HL-60 (cell line): ENCODE measurements around the gene ADAMTS14.

ENCODE experiments used
- DNase-seq, 2 experiments: peaks; one replicate each; pipeline ENCODE4 v3.0.0-alpha.2; 2010 to 2020; ENCODE audit warnings: low read depth in 1 of 2, low spot score in 1 of 2
- H3K27ac ChIP-seq: fragments of 250-450 bp; sonication (Bioruptor Pico); replicated peaks from 2 replicates; pipeline ENCODE4 v1.5.1; 2020; ENCODE audit warnings: mild to moderate bottlenecking, moderate library complexity
- H3K27me3 ChIP-seq: fragments of 250-450 bp; sonication (Bioruptor Pico); 2 replicates; pipeline ENCODE4 v1.5.1; 2021; ENCODE audit warnings: mild to moderate bottlenecking, moderate library complexity; ENCODE audit not compliant: insufficient read depth, poor library complexity, severe bottlenecking
- H3K4me3 ChIP-seq: replicated peaks from 2 replicates; pipeline ENCODE4 v1.5.1; 2011; ENCODE audit warnings: mild to moderate bottlenecking, control low read depth, low read length; ENCODE audit not compliant: insufficient read depth
- CTCF ChIP-seq: IDR thresholded peaks from one replicate; pipeline ENCODE4 v1.5.1; 2011; ENCODE audit warnings: low read length, control low read depth, inconsistent platforms; ENCODE audit not compliant: insufficient read depth
- GABPA ChIP-seq: IDR thresholded peaks from 2 replicates; pipeline ENCODE4 v1.6.1; 2012; ENCODE audit warnings: low read depth
- POLR2AphosphoS5 ChIP-seq: IDR thresholded peaks from 2 replicates; pipeline ENCODE4 v1.6.1; 2012; ENCODE audit warnings: low read depth
- REST ChIP-seq: IDR thresholded peaks from 2 replicates; pipeline ENCODE4 v1.6.1; 2012; ENCODE audit warnings: low read depth; ENCODE audit not compliant: insufficient replicate concordance
- SPI1 ChIP-seq: IDR thresholded peaks from 2 replicates; pipeline ENCODE4 v1.6.1; 2012; ENCODE audit warnings: low read depth, mild to moderate bottlenecking, borderline replicate concordance

ADAMTS14 gene

DNA sequence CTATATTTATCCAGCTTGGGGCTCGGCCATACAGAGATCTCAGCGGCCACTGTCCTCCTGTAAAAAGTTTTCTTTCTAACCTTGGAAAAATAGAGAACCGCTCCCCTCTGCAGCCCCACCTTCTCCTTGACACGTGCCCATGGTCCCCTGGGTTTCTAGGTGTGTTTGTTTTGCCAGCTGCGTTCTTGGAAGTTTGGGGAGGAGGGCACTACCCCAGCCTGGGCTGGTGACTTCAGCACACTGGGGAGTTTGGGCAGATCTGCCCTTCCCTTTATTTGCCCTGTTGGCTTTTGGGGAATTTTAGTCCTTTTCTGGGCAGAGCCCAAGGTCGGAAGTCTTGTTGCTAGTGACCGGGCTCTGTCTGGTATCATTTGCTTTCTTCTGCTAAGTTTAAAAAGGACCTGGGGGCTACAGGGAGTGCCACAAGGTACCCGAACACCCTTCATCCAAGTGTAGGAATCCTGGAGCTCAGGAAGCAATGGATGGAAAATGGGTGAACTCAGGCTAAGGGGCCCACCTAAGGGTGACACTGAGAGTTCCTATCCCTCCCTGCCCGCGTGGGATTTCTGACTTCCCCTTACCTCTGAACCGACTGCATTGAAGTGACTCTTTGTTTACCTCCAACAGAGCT is 1.7 kb downstream of the ADAMTS14 start:
- no peak for DNase-seq
- no peak for TF ChIP-seq SPI1
- Histone ChIP-seq H3K27me3 (no peaks in the 10 kb centered on the region), H3K27ac (no peak overlapping the region), H3K4me3 (no peak overlapping the region)

DNA sequence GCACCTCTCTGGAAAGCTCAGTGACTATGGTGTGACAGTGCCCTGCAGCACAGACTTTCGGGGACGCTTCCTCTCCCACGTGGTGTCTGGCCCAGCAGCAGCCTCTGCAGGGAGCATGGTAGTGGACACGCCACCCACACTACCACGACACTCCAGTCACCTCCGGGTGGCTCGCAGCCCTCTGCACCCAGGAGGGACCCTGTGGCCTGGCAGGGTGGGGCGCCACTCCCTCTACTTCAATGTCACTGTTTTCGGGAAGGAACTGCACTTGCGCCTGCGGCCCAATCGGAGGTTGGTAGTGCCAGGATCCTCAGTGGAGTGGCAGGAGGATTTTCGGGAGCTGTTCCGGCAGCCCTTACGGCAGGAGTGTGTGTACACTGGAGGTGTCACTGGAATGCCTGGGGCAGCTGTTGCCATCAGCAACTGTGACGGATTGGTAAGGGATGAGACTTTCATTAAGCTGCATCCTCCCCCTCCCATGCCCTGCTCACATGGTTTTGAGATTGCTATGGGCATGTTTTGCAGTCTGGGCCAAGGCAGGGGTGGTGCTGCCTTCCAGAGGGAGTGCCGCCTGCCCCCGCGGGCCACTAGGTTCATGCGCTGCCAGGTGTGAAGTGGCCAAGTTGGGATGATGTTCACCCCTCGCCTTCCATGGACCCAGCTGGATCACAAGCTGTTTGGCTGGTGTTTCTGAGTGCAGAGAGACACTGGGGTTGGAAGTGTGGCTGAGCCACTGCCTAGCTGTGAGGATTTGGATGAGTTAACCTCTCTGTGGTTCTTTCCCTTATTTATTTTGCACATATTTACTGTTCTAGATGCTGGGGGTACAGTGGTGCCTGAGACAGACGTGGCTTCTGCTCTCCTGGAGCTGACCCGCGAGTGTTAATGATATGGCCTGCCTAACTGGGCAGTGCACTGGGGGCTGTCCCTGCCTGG is 2.5 kb downstream of the ADAMTS14 start:
- DNase-seq: no peak
- H3K27ac ChIP-seq: no peak overlapping the region
- TF ChIP-seq GABPA: no peak
- no peak for TF ChIP-seq SPI1
- TF ChIP-seq CTCF: no peak
- no peak for TF ChIP-seq REST
- no peak for TF ChIP-seq POLR2AphosphoS5
- H3K27me3 ChIP-seq: no peaks in the 10 kb centered on the region
- H3K4me3 ChIP-seq: no peak overlapping the region

DNA sequence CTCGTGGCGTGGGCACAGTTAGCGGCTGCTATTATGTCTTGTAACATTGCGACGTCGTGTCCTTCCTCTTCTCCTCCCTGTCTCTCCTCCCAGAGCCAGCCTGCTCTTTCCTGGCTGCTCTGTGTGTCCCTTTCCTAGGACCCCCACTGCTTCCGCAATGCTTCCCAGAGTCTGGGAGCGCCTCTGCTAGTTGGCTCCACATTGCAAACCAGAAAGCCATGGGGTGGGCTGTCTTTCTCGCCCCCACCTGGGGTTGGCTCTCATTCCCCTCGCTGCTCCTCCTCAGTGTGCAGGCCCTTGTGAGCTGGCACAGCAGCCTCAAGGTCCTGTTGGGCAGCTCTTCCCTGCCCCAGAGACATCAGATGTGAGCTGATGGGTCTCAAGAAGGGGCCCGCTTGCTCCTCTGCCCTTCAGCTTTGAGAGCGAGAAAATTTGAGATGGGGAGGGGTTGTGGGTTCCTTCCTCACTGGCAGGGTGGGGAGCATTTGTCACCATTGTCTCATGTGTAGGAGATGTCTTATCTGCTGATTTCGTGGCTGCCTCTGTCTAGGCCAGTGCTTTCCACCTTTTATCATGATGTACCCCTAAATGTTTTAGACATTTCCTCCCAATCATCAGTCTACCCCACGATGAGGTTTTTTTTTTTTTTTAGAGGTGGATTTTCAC is 3.3 kb downstream of the ADAMTS14 start:
- H3K27me3 ChIP-seq: no peaks in the 10 kb centered on the region
- H3K4me3 ChIP-seq: no peak overlapping the region
- H3K27ac ChIP-seq: no peak overlapping the region
- no peak for DNase-seq
- no peak for TF ChIP-seq REST
- no peak for TF ChIP-seq SPI1
- no peak for TF ChIP-seq CTCF
- TF ChIP-seq POLR2AphosphoS5: no peak
- TF ChIP-seq GABPA: no peak

GRCh38 chr10:70676511-70676910 is 4.2 kb downstream of the ADAMTS14 start:
- Histone ChIP-seq H3K4me3 (no peak overlapping the region), H3K27ac (no peak overlapping the region), H3K27me3 (no peaks in the 10 kb centered on the region)
- TF ChIP-seq REST: no peak
- no peak for TF ChIP-seq SPI1
- no peak for TF ChIP-seq POLR2AphosphoS5
- no peak for DNase-seq
